NCI-H187 treated with DMSO at 0.1 percent for 48 hours (cell line): ENCODE data around the gene MEX3D.
"Not testable (repeated sequence)": the region's sequence is repeated elsewhere in the genome, so short reads cannot be mapped to it uniquely, and the experiment has no call there.

ENCODE experiments used
- DNase-seq: peaks from one replicate; lab custom pipeline; 2025; lab: John Stamatoyannopoulos, UW

The MEX3D gene

DNA sequence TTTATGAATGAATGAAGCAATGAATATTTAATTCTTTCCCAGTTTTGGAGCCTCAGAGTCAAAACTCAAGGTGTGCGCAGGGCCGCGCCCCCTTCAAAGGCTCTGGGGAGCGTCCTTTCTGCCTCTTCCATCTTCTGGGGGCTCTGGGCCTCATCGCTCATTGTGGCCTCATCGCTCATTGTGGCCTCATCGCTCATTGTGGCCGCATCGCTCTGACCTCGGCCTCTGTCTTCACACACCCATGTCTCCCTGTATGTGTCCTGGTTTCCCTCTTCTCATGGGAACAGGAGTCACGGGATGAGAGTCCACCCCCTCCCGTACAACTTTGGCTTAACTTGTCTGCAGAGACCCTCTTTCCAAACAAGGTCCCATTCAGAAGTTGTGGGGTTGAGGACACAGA is 3.2 kb upstream of the MEX3D start:
- no peak for DNase-seq

DNA sequence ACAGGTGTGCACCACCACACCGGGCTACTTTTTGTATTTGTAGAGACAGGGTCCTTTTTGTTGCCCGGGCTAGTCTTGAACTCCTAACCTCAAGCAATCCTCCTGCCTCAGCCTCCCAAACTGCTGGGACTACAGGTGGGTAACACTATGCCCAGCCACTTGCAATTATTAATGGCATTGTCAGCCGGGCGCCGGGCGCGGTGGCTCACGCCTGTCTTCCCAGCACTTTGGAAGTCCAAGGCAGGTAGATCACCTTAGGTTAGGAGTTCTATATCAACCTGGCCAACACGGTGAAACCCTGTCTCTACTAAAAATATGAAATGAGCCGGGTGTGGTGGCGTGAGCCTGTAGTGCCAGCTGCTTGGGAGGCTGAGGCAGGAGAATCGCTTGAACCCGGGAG is 2.7 kb upstream of the MEX3D start:
- no peak for DNase-seq

DNA sequence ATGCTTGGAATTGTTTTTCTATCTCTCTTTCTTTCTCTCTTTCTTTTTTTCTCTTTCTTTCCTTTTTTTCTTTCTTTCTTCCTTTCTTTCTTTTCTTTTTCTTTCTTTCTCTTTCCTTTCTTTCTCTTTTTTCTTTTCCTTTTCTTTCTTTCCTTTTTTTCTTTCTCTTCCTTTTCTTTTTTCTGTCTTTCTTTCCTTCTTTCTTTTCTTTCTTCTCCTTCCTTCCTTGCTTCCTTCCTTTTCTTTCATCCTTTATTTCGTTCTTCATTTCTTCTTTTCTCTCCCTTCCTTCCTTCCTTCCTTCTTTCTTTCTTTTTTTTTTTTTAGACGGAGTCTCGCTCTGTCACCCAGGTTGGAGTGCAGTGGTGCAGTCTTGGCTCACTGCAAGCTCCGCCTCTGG is 1.9 kb upstream of the MEX3D start:
- DNase-seq, result no peak

GRCh38 chr19:1567848-1568227 is 287 bp downstream of the MEX3D start:
- DNase-seq, result no peak

- no peak for DNase-seq
Measured at GRCh38 chr19:1567116-1567847, 843 bp downstream of the MEX3D start.

DNA sequence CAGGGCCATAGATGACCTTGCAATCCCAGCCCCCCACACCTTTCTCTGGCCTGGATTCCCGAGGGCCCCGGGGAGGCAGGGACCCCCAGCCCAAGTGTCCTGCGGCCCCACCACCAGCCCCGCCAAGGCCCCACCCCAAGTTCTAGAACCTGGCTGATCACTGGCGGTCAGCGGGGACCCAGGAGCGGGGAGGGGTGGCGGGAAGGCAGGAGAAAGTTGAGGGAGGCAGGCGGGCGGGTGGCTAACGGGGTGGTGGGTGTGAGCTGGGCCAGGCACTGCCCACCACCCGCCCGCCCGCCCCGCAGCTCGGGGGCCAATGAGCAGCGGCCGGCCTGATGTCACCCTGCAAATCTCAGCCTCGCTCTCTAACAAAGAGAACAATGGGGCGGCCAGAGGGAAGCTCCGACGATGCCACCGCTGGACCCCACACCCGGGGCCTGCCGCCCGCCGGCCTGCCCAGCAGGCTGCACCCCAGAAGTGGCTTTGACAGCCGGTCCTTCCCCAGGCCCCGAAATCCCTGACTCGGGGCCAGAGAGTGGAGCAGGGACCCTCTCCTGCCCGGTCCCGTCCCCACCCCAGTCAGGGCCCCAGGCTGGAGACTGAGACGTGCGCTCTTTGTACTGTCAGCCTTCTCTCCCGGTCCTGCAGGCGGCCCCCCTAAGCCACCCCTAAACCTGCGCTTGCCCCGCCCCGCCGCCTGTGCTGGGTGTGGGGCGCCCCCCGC is 1.6 kb downstream of the MEX3D start:
- DNase-seq, result no peak

DNA sequence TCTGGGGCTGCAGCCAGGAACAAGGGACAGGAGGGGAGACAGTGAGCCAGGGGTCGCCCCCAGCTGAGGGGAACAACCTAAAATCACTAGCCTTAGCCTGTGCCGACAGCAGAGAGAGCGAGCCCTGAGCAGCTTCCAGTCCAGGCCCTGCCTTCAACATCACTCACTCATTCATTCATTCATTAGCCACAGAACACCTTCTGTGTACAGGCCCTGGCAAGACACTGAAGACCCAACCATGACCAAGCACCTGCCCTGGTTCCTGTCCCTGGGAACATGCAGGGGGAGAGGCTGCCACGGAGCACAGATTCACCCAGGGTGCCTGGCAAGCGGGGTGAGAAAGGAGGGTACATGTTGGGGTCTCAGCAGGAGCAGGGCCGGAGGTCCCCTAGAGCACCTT is 4.9 kb downstream of the MEX3D start:
- DNase-seq, result no peak

- DNase-seq, result no peak
Measured at GRCh38 chr19:1561236-1561842, 6.8 kb downstream of the MEX3D start.

- DNase-seq, result no peak
Measured at GRCh38 chr19:1560286-1560882, 7.7 kb downstream of the MEX3D start.

DNA sequence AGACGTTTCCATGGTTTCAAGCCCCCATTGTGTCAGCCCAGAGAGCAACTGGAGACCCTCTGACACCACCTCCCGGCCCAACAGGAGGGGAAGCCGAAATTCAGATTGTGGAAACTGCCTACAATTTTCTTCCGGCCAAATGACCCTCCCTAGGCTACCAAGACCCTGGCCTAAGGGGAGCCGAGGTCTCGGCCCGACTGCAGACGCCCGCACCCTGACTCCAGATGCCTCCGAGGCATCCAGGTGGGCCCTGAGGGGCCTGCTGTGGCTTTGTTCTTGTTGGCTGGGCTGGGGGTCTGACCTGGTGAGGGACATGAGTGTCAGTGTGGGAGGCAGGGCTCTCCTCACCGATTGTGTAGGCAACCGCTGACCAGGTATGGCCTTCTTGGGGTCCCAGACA is 9.6 kb downstream of the MEX3D start:
- no peak for DNase-seq

GRCh38 chr19:1556390-1557070 is 11.6 kb downstream of the MEX3D start:
- no peak for DNase-seq

- no peak for DNase-seq
Measured at GRCh38 chr19:1555487-1556389, 12.4 kb downstream of the MEX3D start.

DNA sequence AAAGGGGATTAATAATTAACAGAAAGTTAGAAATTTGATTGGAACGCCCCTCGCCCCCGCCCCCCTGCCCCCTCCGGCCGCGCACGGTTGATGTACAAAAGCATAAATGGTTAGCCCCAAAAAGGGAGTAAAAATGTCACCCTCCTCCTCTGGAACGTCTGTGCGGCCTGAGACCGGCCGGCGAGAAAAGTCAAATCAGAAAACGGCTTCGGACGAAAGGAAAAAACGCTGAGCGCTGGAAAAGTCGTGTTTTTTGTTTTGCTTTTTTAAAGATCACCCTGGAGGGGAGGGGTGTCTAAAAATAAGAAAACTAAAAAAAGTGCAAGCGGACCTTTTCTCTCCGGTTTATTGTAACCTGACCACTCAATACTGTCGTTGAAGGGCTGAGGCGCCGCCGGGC is 13.2 kb downstream of the MEX3D start:
- DNase-seq, result no peak

DNA sequence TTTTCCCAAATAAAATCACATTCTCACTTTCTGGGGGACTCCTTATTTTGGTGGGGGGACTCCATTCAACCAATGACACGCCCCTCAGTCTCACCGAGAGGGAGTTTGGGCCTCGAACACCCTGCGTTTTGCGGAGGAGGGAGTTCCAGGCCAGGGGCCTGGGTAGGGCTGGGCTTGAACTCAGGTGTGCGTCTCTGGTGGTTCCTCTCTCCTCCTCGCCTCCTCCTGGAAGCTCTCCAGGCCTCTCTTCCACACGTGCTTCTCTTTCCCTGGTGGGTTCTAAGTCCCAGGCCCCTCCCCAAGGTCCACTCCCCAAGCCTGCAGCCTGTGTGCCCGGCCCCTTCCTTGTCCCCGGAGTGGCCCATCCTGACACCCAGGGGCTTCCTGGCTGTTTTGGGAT is 14.7 kb downstream of the MEX3D start:
- DNase-seq, result no peak

- no peak for DNase-seq
Measured at GRCh38 chr19:1551068-1552040, 16.8 kb downstream of the MEX3D start.

DNA sequence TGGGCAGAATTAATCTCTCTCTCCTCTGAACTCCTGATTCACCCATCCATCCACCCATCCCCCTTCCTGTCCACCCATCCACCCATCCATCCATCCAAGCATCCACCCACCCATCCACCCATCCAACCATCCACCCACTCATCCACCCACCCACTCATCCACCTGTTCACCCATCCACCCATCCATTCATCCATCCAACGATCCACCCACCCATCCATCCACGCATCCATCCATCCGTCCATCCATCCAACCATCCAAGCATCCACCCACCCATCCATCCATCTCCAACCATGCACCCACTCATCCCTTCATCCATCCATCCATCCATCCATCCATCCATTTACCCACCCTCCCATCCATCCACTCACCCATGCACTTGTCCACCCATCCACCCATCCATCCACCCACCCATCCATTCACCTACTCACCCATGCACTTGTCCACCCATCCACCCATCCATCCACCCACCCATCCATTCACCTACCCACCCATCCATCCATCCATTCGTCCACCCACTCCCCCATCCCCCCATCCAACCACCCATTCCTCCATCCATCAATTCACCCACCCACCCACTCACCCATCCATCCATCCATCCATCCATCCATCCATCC is 18.7 kb downstream of the MEX3D start:
- DNase-seq, result no peak

GRCh38 chr19:1540365-1540925 is 27.7 kb downstream of the MEX3D start:
- DNase-seq, result no peak

GRCh38 chr19:1539749-1540148 is 28.4 kb downstream of the MEX3D start:
- DNase-seq, result not testable (repeated sequence)

DNA sequence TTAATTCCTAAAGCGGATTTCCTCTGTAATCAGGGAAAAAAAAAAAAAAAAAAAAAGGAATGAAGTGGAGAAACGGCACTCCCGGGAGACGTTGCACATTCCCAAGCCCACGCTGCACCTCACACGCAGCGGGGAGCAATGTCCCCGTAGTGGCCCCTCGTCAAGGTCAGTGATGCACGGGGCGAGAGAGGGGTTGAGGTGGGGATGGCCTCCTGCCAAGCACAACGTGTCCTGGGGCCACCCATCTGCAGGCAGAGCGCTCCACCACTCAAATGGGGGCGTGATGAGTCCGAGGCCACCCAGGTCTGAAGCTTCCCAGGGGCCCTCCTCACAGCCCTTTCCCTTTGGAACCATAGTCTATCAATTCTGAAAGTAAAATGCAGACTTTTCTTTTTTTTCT is 29.1 kb downstream of the MEX3D start:
- DNase-seq, result no peak
